ENCODE data around the gene RXFP2. TPM values are rescaled to one million over a fixed set of nuclear protein-coding genes. Genes with fewer than 3 reads are reported as not detected.

Gene RXFP2
- total and polyA plus RNA-seq, 2 experiments from 2014 or later: not detected

DNA sequence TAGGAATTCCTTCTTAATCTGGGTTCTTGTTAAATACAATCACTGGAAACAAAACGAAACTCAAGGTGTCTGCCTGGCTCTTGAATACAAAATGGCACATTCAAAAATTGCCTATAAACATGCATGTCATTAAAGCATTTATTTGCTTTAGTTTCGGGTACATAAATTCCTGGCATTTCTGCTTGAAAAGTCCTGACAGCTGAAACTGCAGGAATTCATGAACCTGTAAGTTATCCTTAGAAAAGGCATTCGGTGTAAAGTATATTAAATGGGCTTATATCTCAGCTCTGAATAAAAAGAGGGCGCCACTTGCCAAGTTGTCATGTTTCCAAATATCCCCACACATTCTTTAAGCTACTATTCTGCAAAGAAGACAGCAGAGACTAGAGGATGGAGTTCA lies 32.9 kb downstream of the RXFP2 start:
- Histone ChIP-seq H3K4me3 (no peak overlapping the region), H3K4me1 (ENCODE audit: insufficient read depth) (no peaks in the 10 kb centered on the region), H2AFZ (no peak overlapping the region), H3K79me2 (no peaks in the 10 kb centered on the region), H3K9me2 (replicated peaks; ENCODE audit: insufficient read depth) (no peaks in the 10 kb centered on the region), H3K9me3 (ENCODE audit: low read depth) (no peaks in the 10 kb centered on the region), H4K20me1 (ENCODE audit: insufficient read depth, poor library complexity, severe bottlenecking) (no peaks in the 10 kb centered on the region), H3K36me3 (replicated peaks; ENCODE audit: insufficient read depth, low read depth) (no peaks in the 10 kb centered on the region), H3K4me2 (no peak overlapping the region), H3K27me3 (peaks cover 5% of the 10 kb centered on the region), H3K27ac (no peak overlapping the region)
- WGBS (ENCODE audit: low lambda C conversion rate, missing lambda C conversion rate): 69% methylated on average over 4 of the region's 4 CpGs
- no peak for TF ChIP-seq EZH2 (IDR thresholded peaks at IDR 0.05; ENCODE audit: borderline replicate concordance)
- TF ChIP-seq EZH2phosphoT487 (IDR thresholded peaks at IDR 0.05; ENCODE audit: low read depth, severe bottlenecking, unreplicated experiment): no peak
- TF ChIP-seq, protein P1, sequence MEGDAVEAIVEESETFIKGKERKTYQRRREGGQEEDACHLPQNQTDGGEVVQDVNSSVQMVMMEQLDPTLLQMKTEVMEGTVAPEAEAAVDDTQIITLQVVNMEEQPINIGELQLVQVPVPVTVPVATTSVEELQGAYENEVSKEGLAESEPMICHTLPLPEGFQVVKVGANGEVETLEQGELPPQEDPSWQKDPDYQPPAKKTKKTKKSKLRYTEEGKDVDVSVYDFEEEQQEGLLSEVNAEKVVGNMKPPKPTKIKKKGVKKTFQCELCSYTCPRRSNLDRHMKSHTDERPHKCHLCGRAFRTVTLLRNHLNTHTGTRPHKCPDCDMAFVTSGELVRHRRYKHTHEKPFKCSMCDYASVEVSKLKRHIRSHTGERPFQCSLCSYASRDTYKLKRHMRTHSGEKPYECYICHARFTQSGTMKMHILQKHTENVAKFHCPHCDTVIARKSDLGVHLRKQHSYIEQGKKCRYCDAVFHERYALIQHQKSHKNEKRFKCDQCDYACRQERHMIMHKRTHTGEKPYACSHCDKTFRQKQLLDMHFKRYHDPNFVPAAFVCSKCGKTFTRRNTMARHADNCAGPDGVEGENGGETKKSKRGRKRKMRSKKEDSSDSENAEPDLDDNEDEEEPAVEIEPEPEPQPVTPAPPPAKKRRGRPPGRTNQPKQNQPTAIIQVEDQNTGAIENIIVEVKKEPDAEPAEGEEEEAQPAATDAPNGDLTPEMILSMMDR (IDR thresholded peaks at IDR 0.05; ENCODE audit: poor library complexity): no peak
- no peak for DNase-seq (ENCODE audit: low spot score)

DNA sequence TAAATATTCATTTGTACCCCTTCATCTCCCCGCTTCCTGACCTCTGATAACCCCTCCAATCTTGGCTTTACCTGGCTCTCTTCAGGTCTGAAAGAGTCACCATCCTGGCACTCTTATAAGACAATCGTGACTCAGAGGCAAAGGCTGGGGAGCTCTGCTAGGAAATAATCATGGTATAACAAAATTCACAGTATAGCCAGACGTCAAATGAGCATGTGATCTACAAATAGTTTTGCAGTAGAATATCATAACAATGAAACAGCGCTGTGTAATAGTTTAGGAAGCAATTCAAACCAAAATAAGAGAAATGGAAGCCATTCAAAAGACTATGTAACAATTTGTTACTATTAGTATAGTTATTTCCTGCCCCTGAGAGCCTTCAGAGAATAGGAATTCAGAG lies 34.2 kb downstream of the RXFP2 start:
- no peak overlapping the region for H3K27ac ChIP-seq
- no peaks in the 10 kb centered on the region for H3K27me3 ChIP-seq
- TF ChIP-seq, protein P1 (IDR thresholded peaks at IDR 0.05; ENCODE audit: poor library complexity): no peak
- TF ChIP-seq EZH2 (IDR thresholded peaks at IDR 0.05; ENCODE audit: borderline replicate concordance) (no peak), EZH2phosphoT487 (IDR thresholded peaks at IDR 0.05; ENCODE audit: low read depth, severe bottlenecking, unreplicated experiment) (no peak)
- H3K4me1 ChIP-seq (ENCODE audit: insufficient read depth): no peaks in the 10 kb centered on the region
- no peak overlapping the region for H2AFZ ChIP-seq
- no peaks in the 10 kb centered on the region for H3K79me2 ChIP-seq
- no peak overlapping the region for H3K4me2 ChIP-seq
- 87% methylated on average over 4 of the region's 4 CpGs for WGBS (ENCODE audit: low lambda C conversion rate, missing lambda C conversion rate)
- no peaks in the 10 kb centered on the region for H3K36me3 ChIP-seq (replicated peaks; ENCODE audit: insufficient read depth, low read depth)
- H4K20me1 ChIP-seq (ENCODE audit: insufficient read depth, poor library complexity, severe bottlenecking): no peaks in the 10 kb centered on the region
- no peaks in the 10 kb centered on the region for H3K9me2 ChIP-seq (replicated peaks; ENCODE audit: insufficient read depth)
- H3K9me3 ChIP-seq (ENCODE audit: low read depth): no peaks in the 10 kb centered on the region
- no peak overlapping the region for H3K4me3 ChIP-seq
- DNase-seq (ENCODE audit: low spot score): no peak

DNA sequence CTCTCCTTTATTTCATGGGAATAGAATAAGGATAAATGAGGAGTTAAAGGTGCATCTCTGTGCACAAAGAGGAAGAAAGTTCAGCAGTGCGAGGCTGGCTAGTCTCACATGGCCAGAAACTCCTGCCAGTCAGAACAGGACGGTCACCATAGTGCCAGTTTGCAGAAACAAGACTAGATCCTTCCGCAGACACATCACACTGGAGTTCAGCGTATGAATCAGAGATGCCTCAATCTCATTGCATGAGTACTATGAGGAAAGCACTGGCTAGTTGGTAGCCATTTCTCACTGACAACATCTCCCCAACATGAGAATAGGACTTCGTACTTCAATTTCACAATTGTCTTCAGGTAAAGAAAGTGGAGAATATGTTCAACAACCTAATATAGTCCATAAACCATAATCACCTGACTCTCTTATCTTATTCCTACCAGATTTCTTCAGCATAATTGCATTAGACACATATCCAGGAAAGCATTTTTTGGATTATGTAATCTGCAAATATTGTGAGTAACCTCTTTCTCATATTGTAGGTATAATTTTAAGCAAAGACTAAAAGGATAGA lies 34.9 kb downstream of the RXFP2 start:
- H2AFZ ChIP-seq: no peak overlapping the region

More for the DNA sequence above, 34.9 kb downstream of the RXFP2 start:
- no peak overlapping the region for H3K4me3 ChIP-seq
- H3K9me3 ChIP-seq (ENCODE audit: low read depth): no peaks in the 10 kb centered on the region
- no peak for TF ChIP-seq EZH2 (IDR thresholded peaks at IDR 0.05; ENCODE audit: borderline replicate concordance)
- TF ChIP-seq, protein P1 (IDR thresholded peaks at IDR 0.05; ENCODE audit: poor library complexity): no peak
- no peak for TF ChIP-seq EZH2phosphoT487 (IDR thresholded peaks at IDR 0.05; ENCODE audit: low read depth, severe bottlenecking, unreplicated experiment)
- H3K36me3 ChIP-seq (replicated peaks; ENCODE audit: insufficient read depth, low read depth): no peaks in the 10 kb centered on the region
- WGBS (ENCODE audit: low lambda C conversion rate, missing lambda C conversion rate): 92% methylated on average over 5 of the region's 5 CpGs
- no peaks in the 10 kb centered on the region for H3K27me3 ChIP-seq
- DNase-seq (ENCODE audit: low spot score): no peak
- no peaks in the 10 kb centered on the region for H3K79me2 ChIP-seq
- H3K4me1 ChIP-seq (ENCODE audit: insufficient read depth): no peaks in the 10 kb centered on the region
- no peak overlapping the region for H3K4me2 ChIP-seq
- no peak overlapping the region for H3K27ac ChIP-seq
- H3K9me2 ChIP-seq (replicated peaks; ENCODE audit: insufficient read depth): no peaks in the 10 kb centered on the region
- H4K20me1 ChIP-seq (ENCODE audit: insufficient read depth, poor library complexity, severe bottlenecking): no peaks in the 10 kb centered on the region

Data from hepatocyte (in vitro differentiated cells).